A549 (cell line): ENCODE measurements around the gene KCNAB3. TPM values are rescaled to one million over a fixed set of nuclear protein-coding genes. Genes with fewer than 3 reads are reported as not detected.

Experiments used
- ATAC-seq, 2 experiments: fragments of 200-7000 bp in 1 of 2; fragments of >200 bp in 1 of 2; cut with Nextera tagmentation in 1 of 2; cut with Tn5 transposase in 1 of 2; 3 replicates each; pipeline versions ENCODE4 v1.8.0 to v1.9.1; 2018 to 2020; ENCODE audit warnings: mild to moderate bottlenecking in 1 of 2, moderate library complexity in 1 of 2
- CTCF ChIA-PET: fragments of 300-600 bp; sonication (Branson Sonifier 250); formaldehyde crosslinking; extraction: SDS; loops from one replicate; lab custom pipeline; 2021; ENCODE audit warnings: antibody characterized with exemption, inconsistent platforms; lab: Yijun Ruan, JAX
- POLR2A ChIA-PET: fragments of 350-600 bp; formaldehyde crosslinking; extraction: SDS; loops from one replicate; lab custom pipeline; 2021; ENCODE audit warnings: antibody characterized with exemption, inconsistent platforms; lab: Yijun Ruan, JAX
- DNase-seq, 2 experiments: peaks; one replicate each; pipeline versions ENCODE4 v3.0.0 to v3.0.0-alpha.2; 2011 to 2016; ENCODE audit warnings: low read depth in 1 of 2, low spot score in 1 of 2
- FAIRE-seq: peaks from 2 replicates; lab custom pipeline; 2011; peaks lifted over from hg19 to GRCh38; lab: Jason Lieb, UNC
- H3K27ac ChIP-seq, 2 experiments: fragments of >200 bp; sonication (Bioruptor Twin); formaldehyde crosslinking; 3 replicates each; pipeline ENCODE4 v1.5.1; 2016 to 2017
- H3K4me1 ChIP-seq: fragments of >200 bp; sonication (Bioruptor Twin); formaldehyde crosslinking; 3 replicates; pipeline ENCODE4 v1.6.1; 2016
- H3K4me2 ChIP-seq: fragments of >200 bp; sonication (Bioruptor Twin); formaldehyde crosslinking; 3 replicates; pipeline ENCODE4 v1.6.1; 2016
- H3K4me3 ChIP-seq: fragments of >200 bp; sonication (Bioruptor Twin); formaldehyde crosslinking; 3 replicates; pipeline ENCODE4 v1.5.1; 2016
- H3K9me3 ChIP-seq: fragments of >200 bp; sonication (Bioruptor Twin); formaldehyde crosslinking; 3 replicates; pipeline ENCODE4 v1.6.1; 2016
- CBX2 ChIP-seq: fragments of 200-600 bp; sonication (generic); IDR thresholded peaks from 2 replicates; pipeline ENCODE4 v1.6.1; 2016; ENCODE audit warnings: low read depth, mild to moderate bottlenecking, borderline replicate concordance
- CHD4 ChIP-seq: fragments of 200-600 bp; sonication (generic); IDR thresholded peaks from 2 replicates; pipeline ENCODE4 v1.6.1; 2016; ENCODE audit warnings: antibody characterized with exemption, mild to moderate bottlenecking, borderline replicate concordance
- FOSL2 ChIP-seq, 2 experiments: fragments of 450-650 bp in 1 of 2; fragments of >200 bp in 1 of 2; sonication (Bioruptor Twin) in 1 of 2; formaldehyde crosslinking; IDR thresholded peaks; 2 replicates each; pipeline versions ENCODE4 v1.5.0 to v1.6.1; 2016 to 2020; ENCODE audit warnings: mild to moderate bottlenecking in 1 of 2, moderate library complexity in 1 of 2
- GATA3 ChIP-seq: IDR thresholded peaks from 2 replicates; pipeline ENCODE4 v1.6.1; 2012; ENCODE audit warnings: borderline replicate concordance
- HEYL ChIP-seq: fragments of 250-450 bp; sonication (Bioruptor Pico); IDR thresholded peaks from 2 replicates; pipeline ENCODE4 v1.8.0; 2021; ENCODE audit warnings: mild to moderate bottlenecking, moderate library complexity
- HOXA7 ChIP-seq: fragments of 250-450 bp; sonication (Bioruptor Pico); IDR thresholded peaks from 2 replicates; pipeline ENCODE4 v1.5.0; 2020; ENCODE audit warnings: mild to moderate bottlenecking, moderate library complexity
- HOXB13 ChIP-seq: fragments of 250-450 bp; sonication (Bioruptor Pico); IDR thresholded peaks from 2 replicates; pipeline ENCODE4 v1.5.0; 2020; ENCODE audit warnings: low read depth, mild to moderate bottlenecking, moderate library complexity
- HOXB5 ChIP-seq: fragments of 250-450 bp; sonication (Bioruptor Pico); IDR thresholded peaks from 2 replicates; pipeline ENCODE4 v1.5.0; 2020; ENCODE audit warnings: mild to moderate bottlenecking, moderate library complexity
- JUN ChIP-seq, 2 experiments: fragments of >200 bp; sonication (Bioruptor Twin); formaldehyde crosslinking; IDR thresholded peaks; 2 replicates in 1 of 2; 3 replicates in 1 of 2; pipeline ENCODE4 v1.6.1; 2016 to 2017
- RAD21 ChIP-seq, 2 experiments: fragments of >200 bp in 1 of 2; sonication (Bioruptor Twin) in 1 of 2; formaldehyde crosslinking in 1 of 2; IDR thresholded peaks in 1 of 2; conservative IDR thresholded peaks in 1 of 2; 2 replicates in 1 of 2; 3 replicates in 1 of 2; pipeline ENCODE4 v1.6.1; 2012 to 2018; ENCODE audit warnings: inconsistent platforms in 1 of 2
- SMC3 ChIP-seq: fragments of >200 bp; sonication (Bioruptor Twin); formaldehyde crosslinking; IDR thresholded peaks from 3 replicates; pipeline ENCODE4 v1.6.1; 2018; ENCODE audit warnings: inconsistent platforms
- TFCP2L1 ChIP-seq: fragments of 250-450 bp; sonication (Bioruptor Pico); IDR thresholded peaks from 2 replicates; pipeline ENCODE4 v1.5.0; 2021; ENCODE audit warnings: mild to moderate bottlenecking
- ZFP36 ChIP-seq: fragments of 450-650 bp; IDR thresholded peaks from 2 replicates; pipeline ENCODE4 v1.6.1; 2014; ENCODE audit warnings: borderline replicate concordance; ENCODE audit not compliant: partially characterized antibody
- ZNF302 ChIP-seq: fragments of 250-450 bp; sonication (Bioruptor Pico); IDR thresholded peaks from 2 replicates; pipeline ENCODE4 v1.9.0; 2021; ENCODE audit warnings: inconsistent platforms, mild to moderate bottlenecking, moderate library complexity
- WGBS: methylation state at CpG from one replicate; pipeline ENCODE4 v1.1.6; 2017; ENCODE audit errors: missing lambda C conversion rate; 5-methylcytosine and 5-hydroxymethylcytosine counted together
- polyA plus RNA-seq, 4 experiments: library from polyadenylated mRNA; depleted of rRNA in 3 of 4; stranded (reverse); fragments of >200 nt; fragmentation: RNase III in 1 of 4; extraction: RNeasy Plus Mini Kit Qiagen cat#74134 plus additional on column Dnase treatment in 1 of 4; gene quantifications; 2 replicates in 3 of 4; 3 replicates in 1 of 4; pipeline ENCODE4 v1.2.3, GENCODE V29; 2011 to 2017
- TF ChIP-seq, protein P1 (sequence below): fragments of 250-450 bp; sonication (Bioruptor Pico); IDR thresholded peaks from 2 replicates; pipeline ENCODE4 v1.5.0; 2020; ENCODE audit warnings: low read depth, mild to moderate bottlenecking, moderate library complexity
- TF ChIP-seq, protein P2 (sequence below): fragments of >200 bp; sonication (Bioruptor Twin); formaldehyde crosslinking; IDR thresholded peaks from 3 replicates; pipeline ENCODE4 v1.5.1; 2016
- TF ChIP-seq, protein P3 (sequence below): fragments of 150-350 bp; IDR thresholded peaks from 2 replicates; pipeline ENCODE4 v1.6.1; 2014; ENCODE audit warnings: low read depth, mild to moderate bottlenecking, low read length
- TF ChIP-seq, protein P4 (sequence below): fragments of >200 bp; sonication (Bioruptor Twin); formaldehyde crosslinking; IDR thresholded peaks from 3 replicates; pipeline ENCODE4 v1.6.1; 2016
- TF ChIP-seq, protein P5 (sequence below): fragments of 200-600 bp; sonication (generic); IDR thresholded peaks from 2 replicates; pipeline ENCODE4 v1.6.1; 2016; ENCODE audit warnings: antibody characterized with exemption, mild to moderate bottlenecking, moderate library complexity
- TF ChIP-seq, protein P6 (sequence below): fragments of 450-650 bp; IDR thresholded peaks from 2 replicates; pipeline ENCODE4 v1.6.1; 2014; ENCODE audit warnings: antibody characterized with exemption

The KCNAB3 gene
- polyA plus RNA-seq, 2 of the 4 experiments (the other 2 are of a cell fraction), result 2.7 to 3.2 TPM

DNA sequence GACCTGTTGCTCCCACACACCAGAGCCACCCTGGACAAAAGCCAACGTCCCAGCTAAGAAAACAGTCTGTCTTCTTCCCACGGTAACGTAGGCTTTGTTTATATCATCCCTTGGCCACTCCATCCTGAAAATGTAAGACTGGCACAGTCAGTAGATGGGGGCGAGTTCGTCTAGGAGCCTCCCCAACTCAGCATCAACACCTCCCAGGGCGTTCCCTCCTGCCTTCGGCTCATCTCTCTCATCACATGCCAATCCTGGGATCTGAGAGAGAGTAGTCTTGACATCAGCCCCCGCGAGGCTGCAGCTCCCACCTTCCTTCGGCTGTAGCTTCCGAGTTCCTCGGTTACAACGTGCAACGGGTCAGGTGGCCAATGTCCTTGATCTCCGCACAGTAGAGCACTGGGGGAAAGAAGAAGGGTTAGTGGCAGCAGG is 14.5 kb downstream of the KCNAB3 start:
- ChIA-PET POLR2A (interaction anchor here (0.9 to 2.3 kb wide), 7 partner anchors 11 to 126 kb away, joined by 3 to 20 read pairs (median 8); partner anchors contain the start of genes CNTROB, NAA38 and TRAPPC1), CTCF (interaction anchor here (0.6 to 14.8 kb wide), 20 partner anchors 8 to 502 kb away, joined by 3 to 372 read pairs (median 6); partner anchors contain the start of genes CNTROB, KCNAB3, NAA38 and TRAPPC1)
- Histone ChIP-seq H3K4me1 (peaks cover 13% of the 10 kb centered on the region), H3K4me2 (peak overlapping the region; percentile 88), H3K9me3 (no peaks in the 10 kb centered on the region), H3K27ac (peak overlapping the region; percentile 82 to 92), H3K4me3 (peak overlapping the region; percentile 48)
- WGBS, result 27% methylated on average over 15 of the region's 15 CpGs
- FAIRE-seq (peak; percentile 32), ATAC-seq (peak; percentile 39 to 59), DNase-seq (peak in 1 of 2 experiments; percentile 36)
- no peak; the same call in 1 of the 2 replicates for TF ChIP-seq GATA3
- no peak for TF ChIP-seq FOSL2 (IDR thresholded peaks at IDR 0.05)
- TF ChIP-seq FOSL2 (CRISPR knock-in tag; IDR thresholded peaks at IDR 0.05), result no peak
- no peak for TF ChIP-seq TFCP2L1 (CRISPR knock-in tag)
- TF ChIP-seq ZFP36, result no peak
- no peak for TF ChIP-seq HOXB5 (CRISPR knock-in tag)
- TF ChIP-seq, all 56 proteins: peak for 0

DNA sequence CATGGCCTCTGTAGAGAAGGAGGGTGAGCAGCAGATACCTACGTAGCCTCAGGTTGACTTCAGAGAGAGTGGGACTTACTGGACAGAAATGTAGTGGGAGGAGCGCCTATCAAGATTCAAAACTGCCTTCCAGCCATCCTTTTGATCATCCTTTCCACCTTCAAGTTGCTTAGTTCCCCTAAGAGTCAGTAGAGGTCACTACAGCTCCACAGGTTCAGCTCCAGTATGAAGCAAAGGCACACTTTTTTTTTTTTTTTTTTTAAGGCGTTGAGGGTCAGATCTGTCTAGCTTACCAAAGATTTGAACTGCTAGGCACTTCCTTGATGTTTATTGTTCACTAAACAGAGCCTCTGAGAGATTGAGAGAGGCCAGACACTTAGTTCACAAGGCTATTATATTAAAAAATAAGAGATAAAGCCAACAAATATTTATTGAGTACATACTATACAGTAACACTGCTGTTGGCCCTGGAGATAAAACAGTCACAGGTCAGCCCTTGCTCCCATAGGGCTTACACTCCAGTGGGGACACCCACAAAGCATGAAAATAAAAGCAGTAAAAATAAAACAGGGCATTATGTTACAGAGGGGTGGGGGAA is 16.6 kb downstream of the KCNAB3 start:
- POLR2A ChIA-PET, result interaction anchor here (0.7 to 1.5 kb wide), 8 partner anchors 12 to 227 kb away, joined by 3 to 11 read pairs (median 4); partner anchors contain the start of genes CNTROB, CYB5D1, NAA38 and TRAPPC1
- WGBS, result 9% methylated on average over 3 of the region's 3 CpGs
- Histone ChIP-seq H3K9me3 (no peaks in the 10 kb centered on the region), H3K4me3 (no peak overlapping the region), H3K27ac (no peak overlapping the region), H3K4me2 (no peak overlapping the region), H3K4me1 (peaks cover 13% of the 10 kb centered on the region)
- DNase-seq (peak; percentile 79 to 93), ATAC-seq (peak; percentile 54 to 68), FAIRE-seq (peak; percentile 99)
- TF ChIP-seq ZNF302 (no peak), SMC3 (peak; percentile 88), RAD21 (conservative IDR thresholded peaks at IDR 0.05 in 1 of 2, IDR thresholded peaks at IDR 0.05 in 1 of 2) (peak; percentile 93 to 95)
- TF ChIP-seq, protein P1, sequence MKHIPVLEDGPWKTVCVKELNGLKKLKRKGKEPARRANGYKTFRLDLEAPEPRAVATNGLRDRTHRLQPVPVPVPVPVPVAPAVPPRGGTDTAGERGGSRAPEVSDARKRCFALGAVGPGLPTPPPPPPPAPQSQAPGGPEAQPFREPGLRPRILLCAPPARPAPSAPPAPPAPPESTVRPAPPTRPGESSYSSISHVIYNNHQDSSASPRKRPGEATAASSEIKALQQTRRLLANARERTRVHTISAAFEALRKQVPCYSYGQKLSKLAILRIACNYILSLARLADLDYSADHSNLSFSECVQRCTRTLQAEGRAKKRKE (CRISPR knock-in tag), result no peak
- TF ChIP-seq, protein P2, sequence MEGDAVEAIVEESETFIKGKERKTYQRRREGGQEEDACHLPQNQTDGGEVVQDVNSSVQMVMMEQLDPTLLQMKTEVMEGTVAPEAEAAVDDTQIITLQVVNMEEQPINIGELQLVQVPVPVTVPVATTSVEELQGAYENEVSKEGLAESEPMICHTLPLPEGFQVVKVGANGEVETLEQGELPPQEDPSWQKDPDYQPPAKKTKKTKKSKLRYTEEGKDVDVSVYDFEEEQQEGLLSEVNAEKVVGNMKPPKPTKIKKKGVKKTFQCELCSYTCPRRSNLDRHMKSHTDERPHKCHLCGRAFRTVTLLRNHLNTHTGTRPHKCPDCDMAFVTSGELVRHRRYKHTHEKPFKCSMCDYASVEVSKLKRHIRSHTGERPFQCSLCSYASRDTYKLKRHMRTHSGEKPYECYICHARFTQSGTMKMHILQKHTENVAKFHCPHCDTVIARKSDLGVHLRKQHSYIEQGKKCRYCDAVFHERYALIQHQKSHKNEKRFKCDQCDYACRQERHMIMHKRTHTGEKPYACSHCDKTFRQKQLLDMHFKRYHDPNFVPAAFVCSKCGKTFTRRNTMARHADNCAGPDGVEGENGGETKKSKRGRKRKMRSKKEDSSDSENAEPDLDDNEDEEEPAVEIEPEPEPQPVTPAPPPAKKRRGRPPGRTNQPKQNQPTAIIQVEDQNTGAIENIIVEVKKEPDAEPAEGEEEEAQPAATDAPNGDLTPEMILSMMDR, result peak; percentile 95
- TF ChIP-seq, protein P3, sequence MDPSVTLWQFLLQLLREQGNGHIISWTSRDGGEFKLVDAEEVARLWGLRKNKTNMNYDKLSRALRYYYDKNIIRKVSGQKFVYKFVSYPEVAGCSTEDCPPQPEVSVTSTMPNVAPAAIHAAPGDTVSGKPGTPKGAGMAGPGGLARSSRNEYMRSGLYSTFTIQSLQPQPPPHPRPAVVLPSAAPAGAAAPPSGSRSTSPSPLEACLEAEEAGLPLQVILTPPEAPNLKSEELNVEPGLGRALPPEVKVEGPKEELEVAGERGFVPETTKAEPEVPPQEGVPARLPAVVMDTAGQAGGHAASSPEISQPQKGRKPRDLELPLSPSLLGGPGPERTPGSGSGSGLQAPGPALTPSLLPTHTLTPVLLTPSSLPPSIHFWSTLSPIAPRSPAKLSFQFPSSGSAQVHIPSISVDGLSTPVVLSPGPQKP, result no peak
- CTCF ChIA-PET, result interaction anchor here (0.5 to 14.8 kb wide), 43 partner anchors 8 to 1563 kb away, joined by 3 to 372 read pairs (median 5); partner anchors contain the start of genes CHD3, CNTROB, KCNAB3 and KDM6B

DNA sequence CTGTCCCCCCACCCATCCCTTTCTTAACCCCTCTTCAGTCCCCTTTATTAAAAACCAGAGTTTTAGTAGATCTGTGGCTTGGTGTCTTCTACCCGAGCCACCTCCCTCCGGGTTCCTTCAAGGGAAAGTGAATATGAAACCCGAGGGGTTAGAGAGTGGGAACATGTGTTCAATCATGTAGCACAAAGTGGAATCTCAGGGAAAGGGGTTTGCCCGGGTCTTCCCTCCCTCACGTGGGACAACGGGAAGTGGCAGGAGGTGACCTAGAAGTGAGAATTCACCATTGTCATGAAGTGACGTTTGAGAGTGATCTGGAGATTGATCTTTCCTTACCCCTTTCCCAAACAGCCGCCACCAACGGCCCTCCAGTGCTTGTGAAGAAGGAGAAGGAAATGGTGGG is 18.5 kb downstream of the KCNAB3 start:
- FAIRE-seq (no peak), ATAC-seq (no peak), DNase-seq (no peak)
- 84% methylated on average over 9 of the region's 9 CpGs for WGBS
- peaks cover 9% of the 10 kb centered on the region for H3K4me1 ChIP-seq
- ChIA-PET POLR2A (no interaction called here), CTCF (interaction anchor here (1.3 to 14.8 kb wide), 11 partner anchors 12 to 167 kb away, joined by 4 to 372 read pairs (median 77); partner anchors contain the start of genes CHD3, CNTROB, KCNAB3 and TRAPPC1)
- H3K4me2 ChIP-seq, result no peak overlapping the region
- no peaks in the 10 kb centered on the region for H3K9me3 ChIP-seq
- H3K27ac ChIP-seq, result no peak overlapping the region
- no peak overlapping the region for H3K4me3 ChIP-seq
- TF ChIP-seq HOXA7 (CRISPR knock-in tag) (no peak), CHD4 (no peak), TFCP2L1 (CRISPR knock-in tag) (no peak), HOXB13 (CRISPR knock-in tag) (no peak), HEYL (CRISPR knock-in tag) (no peak), JUN (IDR thresholded peaks at IDR 0.05) (no peak), ZFP36 (no peak), CBX2 (no peak)
- TF ChIP-seq, protein P4, sequence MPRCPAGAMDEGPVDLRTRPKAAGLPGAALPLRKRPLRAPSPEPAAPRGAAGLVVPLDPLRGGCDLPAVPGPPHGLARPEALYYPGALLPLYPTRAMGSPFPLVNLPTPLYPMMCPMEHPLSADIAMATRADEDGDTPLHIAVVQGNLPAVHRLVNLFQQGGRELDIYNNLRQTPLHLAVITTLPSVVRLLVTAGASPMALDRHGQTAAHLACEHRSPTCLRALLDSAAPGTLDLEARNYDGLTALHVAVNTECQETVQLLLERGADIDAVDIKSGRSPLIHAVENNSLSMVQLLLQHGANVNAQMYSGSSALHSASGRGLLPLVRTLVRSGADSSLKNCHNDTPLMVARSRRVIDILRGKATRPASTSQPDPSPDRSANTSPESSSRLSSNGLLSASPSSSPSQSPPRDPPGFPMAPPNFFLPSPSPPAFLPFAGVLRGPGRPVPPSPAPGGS, result no peak
- TF ChIP-seq, protein P5, sequence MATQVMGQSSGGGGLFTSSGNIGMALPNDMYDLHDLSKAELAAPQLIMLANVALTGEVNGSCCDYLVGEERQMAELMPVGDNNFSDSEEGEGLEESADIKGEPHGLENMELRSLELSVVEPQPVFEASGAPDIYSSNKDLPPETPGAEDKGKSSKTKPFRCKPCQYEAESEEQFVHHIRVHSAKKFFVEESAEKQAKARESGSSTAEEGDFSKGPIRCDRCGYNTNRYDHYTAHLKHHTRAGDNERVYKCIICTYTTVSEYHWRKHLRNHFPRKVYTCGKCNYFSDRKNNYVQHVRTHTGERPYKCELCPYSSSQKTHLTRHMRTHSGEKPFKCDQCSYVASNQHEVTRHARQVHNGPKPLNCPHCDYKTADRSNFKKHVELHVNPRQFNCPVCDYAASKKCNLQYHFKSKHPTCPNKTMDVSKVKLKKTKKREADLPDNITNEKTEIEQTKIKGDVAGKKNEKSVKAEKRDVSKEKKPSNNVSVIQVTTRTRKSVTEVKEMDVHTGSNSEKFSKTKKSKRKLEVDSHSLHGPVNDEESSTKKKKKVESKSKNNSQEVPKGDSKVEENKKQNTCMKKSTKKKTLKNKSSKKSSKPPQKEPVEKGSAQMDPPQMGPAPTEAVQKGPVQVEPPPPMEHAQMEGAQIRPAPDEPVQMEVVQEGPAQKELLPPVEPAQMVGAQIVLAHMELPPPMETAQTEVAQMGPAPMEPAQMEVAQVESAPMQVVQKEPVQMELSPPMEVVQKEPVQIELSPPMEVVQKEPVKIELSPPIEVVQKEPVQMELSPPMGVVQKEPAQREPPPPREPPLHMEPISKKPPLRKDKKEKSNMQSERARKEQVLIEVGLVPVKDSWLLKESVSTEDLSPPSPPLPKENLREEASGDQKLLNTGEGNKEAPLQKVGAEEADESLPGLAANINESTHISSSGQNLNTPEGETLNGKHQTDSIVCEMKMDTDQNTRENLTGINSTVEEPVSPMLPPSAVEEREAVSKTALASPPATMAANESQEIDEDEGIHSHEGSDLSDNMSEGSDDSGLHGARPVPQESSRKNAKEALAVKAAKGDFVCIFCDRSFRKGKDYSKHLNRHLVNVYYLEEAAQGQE, result no peak
- TF ChIP-seq, protein P6, sequence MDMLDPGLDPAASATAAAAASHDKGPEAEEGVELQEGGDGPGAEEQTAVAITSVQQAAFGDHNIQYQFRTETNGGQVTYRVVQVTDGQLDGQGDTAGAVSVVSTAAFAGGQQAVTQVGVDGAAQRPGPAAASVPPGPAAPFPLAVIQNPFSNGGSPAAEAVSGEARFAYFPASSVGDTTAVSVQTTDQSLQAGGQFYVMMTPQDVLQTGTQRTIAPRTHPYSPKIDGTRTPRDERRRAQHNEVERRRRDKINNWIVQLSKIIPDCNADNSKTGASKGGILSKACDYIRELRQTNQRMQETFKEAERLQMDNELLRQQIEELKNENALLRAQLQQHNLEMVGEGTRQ, result no peak
